HL-60 (cell line): Measurements from ENCODE around the gene LHX4.

Experiments used
- DNase-seq, 2 experiments: peaks; one replicate each; pipeline ENCODE4 v3.0.0-alpha.2; 2010 to 2020; ENCODE audit warnings: low read depth in 1 of 2, low spot score in 1 of 2
- H3K27ac ChIP-seq: fragments of 250-450 bp; sonication (Bioruptor Pico); replicated peaks from 2 replicates; pipeline ENCODE4 v1.5.1; 2020; ENCODE audit warnings: mild to moderate bottlenecking, moderate library complexity
- H3K27me3 ChIP-seq: fragments of 250-450 bp; sonication (Bioruptor Pico); 2 replicates; pipeline ENCODE4 v1.5.1; 2021; ENCODE audit warnings: mild to moderate bottlenecking, moderate library complexity; ENCODE audit not compliant: insufficient read depth, poor library complexity, severe bottlenecking
- H3K4me3 ChIP-seq: replicated peaks from 2 replicates; pipeline ENCODE4 v1.5.1; 2011; ENCODE audit warnings: mild to moderate bottlenecking, control low read depth, low read length; ENCODE audit not compliant: insufficient read depth
- CTCF ChIP-seq: IDR thresholded peaks from one replicate; pipeline ENCODE4 v1.5.1; 2011; ENCODE audit warnings: low read length, control low read depth, inconsistent platforms; ENCODE audit not compliant: insufficient read depth
- GABPA ChIP-seq: IDR thresholded peaks from 2 replicates; pipeline ENCODE4 v1.6.1; 2012; ENCODE audit warnings: low read depth
- POLR2AphosphoS5 ChIP-seq: IDR thresholded peaks from 2 replicates; pipeline ENCODE4 v1.6.1; 2012; ENCODE audit warnings: low read depth
- REST ChIP-seq: IDR thresholded peaks from 2 replicates; pipeline ENCODE4 v1.6.1; 2012; ENCODE audit warnings: low read depth; ENCODE audit not compliant: insufficient replicate concordance
- SPI1 ChIP-seq: IDR thresholded peaks from 2 replicates; pipeline ENCODE4 v1.6.1; 2012; ENCODE audit warnings: low read depth, mild to moderate bottlenecking, borderline replicate concordance

The LHX4 gene

DNA sequence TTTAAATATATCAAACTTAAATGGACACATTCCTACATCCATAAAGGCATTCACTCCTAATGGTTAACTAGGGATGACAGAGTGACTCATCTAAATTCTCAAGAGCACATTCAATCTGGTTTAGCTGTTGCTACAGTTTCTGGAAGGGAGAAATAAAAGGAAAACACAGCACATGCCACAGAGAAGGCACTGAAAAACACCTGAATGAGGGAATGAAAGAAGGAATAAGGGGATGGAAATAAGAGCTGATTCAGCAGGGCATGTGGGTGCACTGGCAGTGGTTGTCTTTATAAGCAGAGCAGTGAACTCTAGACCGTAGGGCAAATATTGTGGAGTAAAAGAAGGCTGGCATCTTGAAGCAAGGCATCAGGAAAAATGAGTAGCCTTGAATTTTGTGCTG lies 79.3 kb downstream of the LHX4 start:
- H3K27ac ChIP-seq: no peak overlapping the region

GRCh38 chr1:180310095-180310494 lies 80.0 kb downstream of the LHX4 start:
- peak in 1 of 2 experiments; percentile 30 for DNase-seq
- Histone ChIP-seq H3K27me3 (no peaks in the 10 kb centered on the region), H3K4me3 (no peak overlapping the region), H3K27ac (no peak overlapping the region)
- no peak for TF ChIP-seq POLR2AphosphoS5
- no peak for TF ChIP-seq REST
- TF ChIP-seq GABPA: no peak

More for the DNA sequence above, 79.3 kb downstream of the LHX4 start:
- no peak for DNase-seq
- no peaks in the 10 kb centered on the region for H3K27me3 ChIP-seq
- TF ChIP-seq REST (no peak), SPI1 (no peak), CTCF (no peak), POLR2AphosphoS5 (no peak), GABPA (no peak)
- no peak overlapping the region for H3K4me3 ChIP-seq

GRCh38 chr1:180311011-180311730 lies 81.1 kb downstream of the LHX4 start:
- no peak overlapping the region for H3K4me3 ChIP-seq
- no peak for TF ChIP-seq GABPA
- TF ChIP-seq POLR2AphosphoS5: no peak
- TF ChIP-seq CTCF: no peak
- no peak for TF ChIP-seq SPI1
- TF ChIP-seq REST: no peak
- H3K27me3 ChIP-seq: no peaks in the 10 kb centered on the region
- H3K27ac ChIP-seq: no peak overlapping the region
- DNase-seq: no peak

DNA sequence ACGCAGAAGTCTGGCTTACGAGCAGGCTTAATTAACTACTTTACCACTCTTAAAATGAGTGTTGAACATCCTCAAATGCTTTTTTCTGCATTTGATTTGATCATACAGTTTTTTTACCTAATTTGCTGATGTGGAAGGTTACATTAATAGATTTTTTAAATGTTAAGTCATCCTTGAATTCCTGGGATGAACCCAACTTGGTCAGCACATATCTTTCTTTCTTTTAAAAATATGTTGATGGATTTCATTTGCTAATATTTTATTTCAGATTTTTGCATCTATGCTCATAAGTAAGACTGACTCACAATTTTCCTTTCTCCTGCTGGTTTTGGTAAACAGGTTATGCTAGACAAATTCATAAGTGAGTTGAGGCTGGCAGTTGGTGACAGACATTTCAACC lies 82.9 kb downstream of the LHX4 start:
- no peak overlapping the region for H3K27ac ChIP-seq
- TF ChIP-seq GABPA (no peak), POLR2AphosphoS5 (no peak), REST (no peak), SPI1 (no peak), CTCF (no peak)
- no peak overlapping the region for H3K4me3 ChIP-seq

More for the DNA sequence above, 82.9 kb downstream of the LHX4 start:
- no peak for DNase-seq
- H3K27me3 ChIP-seq: no peaks in the 10 kb centered on the region
